Activated CD8-positive, alpha-beta memory T cell treated with anti-CD3 and anti-CD28 coated beads for 36 hours (primary cell): ENCODE measurements around the gene SULT1C3. TPM values are rescaled to one million over a fixed set of nuclear protein-coding genes. Genes with fewer than 3 reads are reported as not detected.

Source experiments
- CTCF ChIA-PET: fragments of 350-600 bp; sonication (Branson Sonifier 250); formaldehyde crosslinking; loops from one replicate; lab custom pipeline; 2021; ENCODE audit warnings: antibody characterized with exemption; lab: Charles Lee
- POLR2A ChIA-PET: fragments of 350-600 bp; sonication (Branson Sonifier 250); formaldehyde crosslinking; loops from one replicate; lab custom pipeline; 2021; ENCODE audit warnings: antibody characterized with exemption; lab: Charles Lee
- total RNA-seq, 2 experiments: library from RNA; stranded (reverse); gene quantifications; one replicate each; pipeline ENCODE4 v1.2.3, GENCODE V29; 2021

The SULT1C3 gene
- not detected for total RNA-seq

- CTCF ChIA-PET = no interaction called here
- POLR2A ChIA-PET = no interaction called here
Measured at GRCh38 chr2:108239786-108240185, at the start of gene SULT1C3. TSS of gene SULT1C3 (plus strand) at chr2:108239968. CDS start at chr2:108247195, 7,227 bp downstream.

- ChIA-PET CTCF (no interaction called here), POLR2A (no interaction called here)
Measured at GRCh38 chr2:108193251-108193650, 46.5 kb upstream of the SULT1C3 start.

- CTCF ChIA-PET = no interaction called here
- POLR2A ChIA-PET = no interaction called here
Measured at GRCh38 chr2:108194409-108195132, 45.2 kb upstream of the SULT1C3 start.

GRCh38 chr2:108195133-108195439, 44.7 kb upstream of the SULT1C3 start:
- ChIA-PET CTCF (interaction anchor here (0.6 kb wide), 1 partner anchor 17 kb away, joined by 3 read pairs; no protein-coding TSS in a partner anchor), POLR2A (no interaction called here)

GRCh38 chr2:108199726-108200125, 40.0 kb upstream of the SULT1C3 start:
- ChIA-PET CTCF (no interaction called here), POLR2A (no interaction called here)

- ChIA-PET CTCF (no interaction called here), POLR2A (no interaction called here)
Measured at GRCh38 chr2:108200569-108200968, 39.2 kb upstream of the SULT1C3 start.

GRCh38 chr2:108212671-108213070, 27.1 kb upstream of the SULT1C3 start:
- POLR2A ChIA-PET = no interaction called here

GRCh38 chr2:108215794-108216211, 24.0 kb upstream of the SULT1C3 start:
- ChIA-PET POLR2A (no interaction called here), CTCF (no interaction called here)

More at GRCh38 chr2:108212671-108213070, 27.1 kb upstream of the SULT1C3 start:
- CTCF ChIA-PET = no interaction called here

GRCh38 chr2:108217211-108217610, 22.6 kb upstream of the SULT1C3 start:
- ChIA-PET POLR2A (no interaction called here), CTCF (no interaction called here)

GRCh38 chr2:108219688-108220087, 20.1 kb upstream of the SULT1C3 start:
- ChIA-PET CTCF (no interaction called here), POLR2A (no interaction called here)

GRCh38 chr2:108220191-108220590, 19.6 kb upstream of the SULT1C3 start:
- POLR2A ChIA-PET = no interaction called here
- CTCF ChIA-PET = no interaction called here

- POLR2A ChIA-PET = no interaction called here
- CTCF ChIA-PET = no interaction called here
Measured at GRCh38 chr2:108220942-108221541, 18.7 kb upstream of the SULT1C3 start.

GRCh38 chr2:108222261-108222660, 17.5 kb upstream of the SULT1C3 start:
- ChIA-PET CTCF (no interaction called here), POLR2A (no interaction called here)

GRCh38 chr2:108223573-108223972, 16.2 kb upstream of the SULT1C3 start:
- POLR2A ChIA-PET = no interaction called here
- CTCF ChIA-PET = no interaction called here

GRCh38 chr2:108224022-108224421, 15.7 kb upstream of the SULT1C3 start:
- ChIA-PET POLR2A (no interaction called here), CTCF (no interaction called here)

- CTCF ChIA-PET = no interaction called here
- POLR2A ChIA-PET = no interaction called here
Measured at GRCh38 chr2:108226564-108226963, 13.2 kb upstream of the SULT1C3 start.

- POLR2A ChIA-PET = no interaction called here
Measured at GRCh38 chr2:108228006-108228405, 11.8 kb upstream of the SULT1C3 start.

GRCh38 chr2:108228537-108228936, 11.2 kb upstream of the SULT1C3 start:
- ChIA-PET POLR2A (no interaction called here), CTCF (no interaction called here)

More at GRCh38 chr2:108228006-108228405, 11.8 kb upstream of the SULT1C3 start:
- CTCF ChIA-PET = no interaction called here

- POLR2A ChIA-PET = no interaction called here
Measured at GRCh38 chr2:108229875-108230274, 9.9 kb upstream of the SULT1C3 start.

GRCh38 chr2:108235577-108235976, 4.2 kb upstream of the SULT1C3 start:
- CTCF ChIA-PET = no interaction called here

More at GRCh38 chr2:108229875-108230274, 9.9 kb upstream of the SULT1C3 start:
- CTCF ChIA-PET = no interaction called here

GRCh38 chr2:108236676-108237335, 3.0 kb upstream of the SULT1C3 start:
- POLR2A ChIA-PET = no interaction called here
- CTCF ChIA-PET = no interaction called here

More at GRCh38 chr2:108235577-108235976, 4.2 kb upstream of the SULT1C3 start:
- POLR2A ChIA-PET = no interaction called here
